Activated naive CD4-positive, alpha-beta T cell (primary cell): ENCODE data around the gene ANKK1.

ENCODE experiments used
- DNase-seq, 4 experiments: peaks; one replicate each; lab custom pipeline; 2025; lab: John Stamatoyannopoulos, UW

ANKK1 gene

GRCh38 chr11:113408887-113409286 lies 21.3 kb downstream of the ANKK1 start:
- DNase-seq = no peak

GRCh38 chr11:113409526-113409925 lies 21.9 kb downstream of the ANKK1 start:
- DNase-seq = no peak

GRCh38 chr11:113410414-113411135 lies 23.0 kb downstream of the ANKK1 start:
- no peak for DNase-seq

GRCh38 chr11:113411536-113411935 lies 24.0 kb downstream of the ANKK1 start:
- DNase-seq = no peak

- no peak for DNase-seq
Observed at GRCh38 chr11:113412675-113413074, 25.1 kb downstream of the ANKK1 start.

GRCh38 chr11:113415343-113415742 lies 27.8 kb downstream of the ANKK1 start:
- no peak for DNase-seq

GRCh38 chr11:113417428-113417827 lies 29.8 kb downstream of the ANKK1 start:
- no peak for DNase-seq

GRCh38 chr11:113419454-113420003 lies 31.9 kb downstream of the ANKK1 start:
- no peak for DNase-seq

- no peak for DNase-seq
Observed at GRCh38 chr11:113420808-113421207, 33.2 kb downstream of the ANKK1 start.

GRCh38 chr11:113426686-113427085 lies 39.1 kb downstream of the ANKK1 start:
- DNase-seq = no peak

- no peak for DNase-seq
Observed at GRCh38 chr11:113431746-113432145, 44.2 kb downstream of the ANKK1 start.

GRCh38 chr11:113435190-113435968 lies 47.8 kb downstream of the ANKK1 start:
- no peak for DNase-seq

- DNase-seq = no peak
Observed at GRCh38 chr11:113436672-113437252, 49.2 kb downstream of the ANKK1 start.

GRCh38 chr11:113440816-113441215 lies 53.2 kb downstream of the ANKK1 start:
- no peak for DNase-seq

- DNase-seq = no peak
Observed at GRCh38 chr11:113444502-113445123, 57.0 kb downstream of the ANKK1 start.

GRCh38 chr11:113446112-113446511 lies 58.5 kb downstream of the ANKK1 start:
- DNase-seq = no peak

GRCh38 chr11:113446938-113447337 lies 59.4 kb downstream of the ANKK1 start:
- no peak for DNase-seq

GRCh38 chr11:113447621-113448315 lies 60.2 kb downstream of the ANKK1 start:
- DNase-seq = no peak

- DNase-seq = no peak
Observed at GRCh38 chr11:113448316-113448677, 60.7 kb downstream of the ANKK1 start.

GRCh38 chr11:113449743-113450142 lies 62.2 kb downstream of the ANKK1 start:
- no peak for DNase-seq
